ENCODE results near the gene SURF4.

The SURF4 gene

GRCh38 chr9:133371261-133371711, 4.6 kb downstream of the SURF4 start:
- no peak for DNase-seq (ENCODE audit: low read depth)
- TF ChIP-seq, protein P1, sequence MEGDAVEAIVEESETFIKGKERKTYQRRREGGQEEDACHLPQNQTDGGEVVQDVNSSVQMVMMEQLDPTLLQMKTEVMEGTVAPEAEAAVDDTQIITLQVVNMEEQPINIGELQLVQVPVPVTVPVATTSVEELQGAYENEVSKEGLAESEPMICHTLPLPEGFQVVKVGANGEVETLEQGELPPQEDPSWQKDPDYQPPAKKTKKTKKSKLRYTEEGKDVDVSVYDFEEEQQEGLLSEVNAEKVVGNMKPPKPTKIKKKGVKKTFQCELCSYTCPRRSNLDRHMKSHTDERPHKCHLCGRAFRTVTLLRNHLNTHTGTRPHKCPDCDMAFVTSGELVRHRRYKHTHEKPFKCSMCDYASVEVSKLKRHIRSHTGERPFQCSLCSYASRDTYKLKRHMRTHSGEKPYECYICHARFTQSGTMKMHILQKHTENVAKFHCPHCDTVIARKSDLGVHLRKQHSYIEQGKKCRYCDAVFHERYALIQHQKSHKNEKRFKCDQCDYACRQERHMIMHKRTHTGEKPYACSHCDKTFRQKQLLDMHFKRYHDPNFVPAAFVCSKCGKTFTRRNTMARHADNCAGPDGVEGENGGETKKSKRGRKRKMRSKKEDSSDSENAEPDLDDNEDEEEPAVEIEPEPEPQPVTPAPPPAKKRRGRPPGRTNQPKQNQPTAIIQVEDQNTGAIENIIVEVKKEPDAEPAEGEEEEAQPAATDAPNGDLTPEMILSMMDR (conservative IDR thresholded peaks at IDR 0.05; ENCODE audit: low read depth, low read length): no peak
- H3K4me3 ChIP-seq (ENCODE audit: low read length): no peak overlapping the region

- TF ChIP-seq, protein P1 (conservative IDR thresholded peaks at IDR 0.05; ENCODE audit: low read depth, low read length): no peak
- DNase-seq (ENCODE audit: low read depth): no peak
- no peak overlapping the region for H3K4me3 ChIP-seq (ENCODE audit: low read length)
These were observed 5.2 kb downstream of the SURF4 start for GRCh38 chr9:133370685-133371084.

DNA sequence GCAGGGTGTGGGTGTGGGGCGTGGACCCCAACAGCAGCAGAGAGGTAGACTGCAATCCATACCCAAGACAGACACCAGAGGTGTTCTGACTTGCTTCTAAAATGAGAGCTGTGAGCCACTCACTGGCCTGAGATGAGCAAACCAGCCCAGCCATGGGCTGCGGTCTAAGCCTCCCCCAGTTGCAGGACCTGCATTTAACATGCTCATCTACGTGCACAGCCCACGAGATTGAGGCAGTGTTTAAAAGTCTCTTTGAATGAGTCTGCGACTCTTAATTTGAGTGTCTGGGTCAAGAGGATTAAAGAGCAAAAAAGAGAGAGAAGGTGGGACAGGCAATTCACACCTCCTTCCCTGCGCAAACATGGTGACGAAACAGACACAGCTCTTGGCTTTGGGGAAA, 5.9 kb downstream of the SURF4 start:
- no peak for DNase-seq (ENCODE audit: low read depth)
- H3K4me3 ChIP-seq (ENCODE audit: low read length): no peak overlapping the region
- TF ChIP-seq, protein P1 (conservative IDR thresholded peaks at IDR 0.05; ENCODE audit: low read depth, low read length): no peak

DNA sequence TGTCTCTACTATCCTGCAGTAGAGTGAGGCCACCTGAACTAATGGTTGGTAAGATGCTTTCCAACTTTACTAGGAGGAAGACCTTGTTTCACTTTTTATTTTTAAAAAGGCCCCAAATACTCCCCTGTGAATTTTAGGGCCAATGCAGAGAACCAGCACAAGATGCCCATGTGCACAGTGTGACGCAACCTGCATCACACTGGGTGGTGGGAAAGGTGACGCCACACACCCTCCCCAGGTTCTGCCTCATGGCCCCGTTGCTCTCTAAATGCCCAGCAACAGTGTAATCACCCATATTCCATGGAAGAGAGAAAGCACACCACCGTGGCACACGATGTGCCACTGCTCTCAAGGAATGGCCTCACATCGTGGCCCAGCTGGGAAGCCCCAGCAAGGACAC, 6.4 kb downstream of the SURF4 start:
- no peak overlapping the region for H3K4me3 ChIP-seq (ENCODE audit: low read length)
- DNase-seq (ENCODE audit: low read depth): no peak

GRCh38 chr9:133368249-133368881, 7.5 kb downstream of the SURF4 start:
- TF ChIP-seq, protein P1 (conservative IDR thresholded peaks at IDR 0.05; ENCODE audit: low read depth, low read length): no peak
- no peak overlapping the region for H3K4me3 ChIP-seq (ENCODE audit: low read length)

More for the DNA sequence above, 6.4 kb downstream of the SURF4 start:
- TF ChIP-seq, protein P1 (conservative IDR thresholded peaks at IDR 0.05; ENCODE audit: low read depth, low read length): no peak

DNA sequence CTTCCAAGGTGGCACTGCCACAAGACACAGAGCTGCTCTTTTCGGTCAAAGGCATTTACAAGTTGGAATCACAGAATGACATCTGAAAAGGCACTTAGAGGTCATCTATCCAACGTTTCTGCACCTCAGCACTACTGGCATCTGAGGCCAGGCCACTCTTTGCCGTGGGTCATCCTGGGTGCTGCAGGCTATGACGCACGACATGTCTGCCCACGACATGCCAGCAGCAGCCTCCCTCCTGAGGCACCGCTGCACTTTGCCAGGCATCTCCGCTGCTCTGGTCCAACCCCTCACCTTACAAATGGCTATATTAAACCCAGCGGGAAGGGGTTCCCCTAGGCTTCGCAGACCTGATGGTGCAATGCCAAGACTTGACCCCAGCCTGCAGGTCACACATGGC, 8.1 kb downstream of the SURF4 start:
- H3K4me3 ChIP-seq (ENCODE audit: low read length): no peak overlapping the region
- no peak for DNase-seq (ENCODE audit: low read depth)
- TF ChIP-seq, protein P1 (conservative IDR thresholded peaks at IDR 0.05; ENCODE audit: low read depth, low read length): no peak

More at GRCh38 chr9:133368249-133368881, 7.5 kb downstream of the SURF4 start:
- DNase-seq (ENCODE audit: low read depth): no peak

DNA sequence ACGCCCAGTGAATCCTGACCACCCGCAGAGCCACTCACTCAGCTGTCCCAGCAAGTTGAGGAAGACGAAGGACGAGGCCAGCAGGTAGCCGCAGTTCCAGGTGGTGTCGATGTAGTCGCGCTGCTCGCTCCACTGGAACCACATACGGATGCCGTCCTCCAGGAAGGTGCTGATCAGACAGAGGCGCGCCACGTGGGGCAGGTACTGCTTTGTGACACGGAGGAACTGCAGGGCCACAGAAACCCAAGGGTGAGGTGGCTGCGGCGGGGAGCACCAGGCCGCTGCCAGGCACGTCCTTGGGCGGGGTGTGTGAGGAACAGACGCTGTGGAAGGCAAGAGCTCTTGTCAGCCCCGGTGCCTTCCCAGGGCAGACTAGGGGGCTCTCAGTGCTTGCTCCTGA, 8.6 kb downstream of the SURF4 start:
- no peak overlapping the region for H3K4me3 ChIP-seq (ENCODE audit: low read length)
- no peak for DNase-seq (ENCODE audit: low read depth)
- TF ChIP-seq, protein P1 (conservative IDR thresholded peaks at IDR 0.05; ENCODE audit: low read depth, low read length): no peak
